ENCODE measurements around the gene TIMM17B.

TIMM17B gene

GRCh38 chrX:48909703-48910294 is 12.2 kb upstream of the TIMM17B start:
- no peak overlapping the region for H3K27ac ChIP-seq (ENCODE audit: insufficient read depth, low read length, poor library complexity, severe bottlenecking)
- H3K36me3 ChIP-seq (ENCODE audit: control insufficient read depth, insufficient read depth, low read length): peaks cover 17% of the 10 kb centered on the region
- no peak for DNase-seq
- H3K9me3 ChIP-seq (ENCODE audit: control insufficient read depth, low read length): no peaks in the 10 kb centered on the region
- H3K27me3 ChIP-seq (replicated peaks; ENCODE audit: control insufficient read depth, insufficient read depth, low read length, poor library complexity, severe bottlenecking): no peaks in the 10 kb centered on the region
- peaks cover 29% of the 10 kb centered on the region for H3K4me1 ChIP-seq (ENCODE audit: control insufficient read depth, insufficient read depth, low read length, poor library complexity, severe bottlenecking)
- no peak overlapping the region for H3K4me3 ChIP-seq (ENCODE audit: insufficient read depth, low read depth, low read length, poor library complexity, severe bottlenecking)

- no peaks in the 10 kb centered on the region for H3K27me3 ChIP-seq (replicated peaks; ENCODE audit: control insufficient read depth, insufficient read depth, low read length, poor library complexity, severe bottlenecking)
- H3K36me3 ChIP-seq (ENCODE audit: control insufficient read depth, insufficient read depth, low read length): peaks cover 10% of the 10 kb centered on the region
- no peak overlapping the region for H3K27ac ChIP-seq (ENCODE audit: insufficient read depth, low read length, poor library complexity, severe bottlenecking)
- no peak overlapping the region for H3K4me3 ChIP-seq (ENCODE audit: insufficient read depth, low read depth, low read length, poor library complexity, severe bottlenecking)
- no peaks in the 10 kb centered on the region for H3K9me3 ChIP-seq (ENCODE audit: control insufficient read depth, low read length)
- no peak for DNase-seq
- H3K4me1 ChIP-seq (ENCODE audit: control insufficient read depth, insufficient read depth, low read length, poor library complexity, severe bottlenecking): peaks cover 22% of the 10 kb centered on the region
Observed at GRCh38 chrX:48908600-48908999, 11.0 kb upstream of the TIMM17B start.

- no peak overlapping the region for H3K27ac ChIP-seq (ENCODE audit: insufficient read depth, low read length, poor library complexity, severe bottlenecking)
- H3K4me3 ChIP-seq (ENCODE audit: insufficient read depth, low read depth, low read length, poor library complexity, severe bottlenecking): no peak overlapping the region
- no peak for DNase-seq
- H3K36me3 ChIP-seq (ENCODE audit: control insufficient read depth, insufficient read depth, low read length): peaks cover 23% of the 10 kb centered on the region
- no peaks in the 10 kb centered on the region for H3K9me3 ChIP-seq (ENCODE audit: control insufficient read depth, low read length)
- H3K4me1 ChIP-seq (ENCODE audit: control insufficient read depth, insufficient read depth, low read length, poor library complexity, severe bottlenecking): no peaks in the 10 kb centered on the region
- no peaks in the 10 kb centered on the region for H3K27me3 ChIP-seq (replicated peaks; ENCODE audit: control insufficient read depth, insufficient read depth, low read length, poor library complexity, severe bottlenecking)
Observed at GRCh38 chrX:48905090-48905790, 7.7 kb upstream of the TIMM17B start.

- DNase-seq: no peak
- Histone ChIP-seq H3K27me3 (replicated peaks; ENCODE audit: control insufficient read depth, insufficient read depth, low read length, poor library complexity, severe bottlenecking) (no peaks in the 10 kb centered on the region), H3K4me1 (ENCODE audit: control insufficient read depth, insufficient read depth, low read length, poor library complexity, severe bottlenecking) (no peaks in the 10 kb centered on the region), H3K36me3 (ENCODE audit: control insufficient read depth, insufficient read depth, low read length) (peaks cover 23% of the 10 kb centered on the region), H3K27ac (ENCODE audit: insufficient read depth, low read length, poor library complexity, severe bottlenecking) (no peak overlapping the region), H3K4me3 (ENCODE audit: insufficient read depth, low read depth, low read length, poor library complexity, severe bottlenecking) (no peak overlapping the region), H3K9me3 (ENCODE audit: control insufficient read depth, low read length) (no peaks in the 10 kb centered on the region)
Observed at GRCh38 chrX:48904626-48905025, 7.1 kb upstream of the TIMM17B start.

GRCh38 chrX:48904180-48904579 is 6.6 kb upstream of the TIMM17B start:
- no peak for DNase-seq
- H3K27me3 ChIP-seq (replicated peaks; ENCODE audit: control insufficient read depth, insufficient read depth, low read length, poor library complexity, severe bottlenecking): no peaks in the 10 kb centered on the region
- peaks cover 26% of the 10 kb centered on the region for H3K36me3 ChIP-seq (ENCODE audit: control insufficient read depth, insufficient read depth, low read length)
- H3K4me1 ChIP-seq (ENCODE audit: control insufficient read depth, insufficient read depth, low read length, poor library complexity, severe bottlenecking): no peaks in the 10 kb centered on the region
- no peak overlapping the region for H3K27ac ChIP-seq (ENCODE audit: insufficient read depth, low read length, poor library complexity, severe bottlenecking)
- no peak overlapping the region for H3K4me3 ChIP-seq (ENCODE audit: insufficient read depth, low read depth, low read length, poor library complexity, severe bottlenecking)
- H3K9me3 ChIP-seq (ENCODE audit: control insufficient read depth, low read length): no peaks in the 10 kb centered on the region

- DNase-seq: no peak
Observed at GRCh38 chrX:48903290-48903689, 5.7 kb upstream of the TIMM17B start.

GRCh38 chrX:48902776-48903175 is 5.2 kb upstream of the TIMM17B start:
- Histone ChIP-seq H3K27ac (ENCODE audit: insufficient read depth, low read length, poor library complexity, severe bottlenecking) (no peak overlapping the region), H3K27me3 (replicated peaks; ENCODE audit: control insufficient read depth, insufficient read depth, low read length, poor library complexity, severe bottlenecking) (no peaks in the 10 kb centered on the region), H3K36me3 (ENCODE audit: control insufficient read depth, insufficient read depth, low read length) (peaks cover 26% of the 10 kb centered on the region), H3K4me1 (ENCODE audit: control insufficient read depth, insufficient read depth, low read length, poor library complexity, severe bottlenecking) (no peaks in the 10 kb centered on the region), H3K9me3 (ENCODE audit: control insufficient read depth, low read length) (no peaks in the 10 kb centered on the region), H3K4me3 (ENCODE audit: insufficient read depth, low read depth, low read length, poor library complexity, severe bottlenecking) (no peak overlapping the region)
- DNase-seq: no peak

More at GRCh38 chrX:48903290-48903689, 5.7 kb upstream of the TIMM17B start:
- Histone ChIP-seq H3K36me3 (ENCODE audit: control insufficient read depth, insufficient read depth, low read length) (peaks cover 26% of the 10 kb centered on the region), H3K4me3 (ENCODE audit: insufficient read depth, low read depth, low read length, poor library complexity, severe bottlenecking) (no peak overlapping the region), H3K27me3 (replicated peaks; ENCODE audit: control insufficient read depth, insufficient read depth, low read length, poor library complexity, severe bottlenecking) (no peaks in the 10 kb centered on the region), H3K4me1 (ENCODE audit: control insufficient read depth, insufficient read depth, low read length, poor library complexity, severe bottlenecking) (no peaks in the 10 kb centered on the region), H3K27ac (ENCODE audit: insufficient read depth, low read length, poor library complexity, severe bottlenecking) (no peak overlapping the region), H3K9me3 (ENCODE audit: control insufficient read depth, low read length) (no peaks in the 10 kb centered on the region)

GRCh38 chrX:48902135-48902534 is 4.6 kb upstream of the TIMM17B start:
- H3K36me3 ChIP-seq (ENCODE audit: control insufficient read depth, insufficient read depth, low read length): peaks cover 26% of the 10 kb centered on the region
- H3K27me3 ChIP-seq (replicated peaks; ENCODE audit: control insufficient read depth, insufficient read depth, low read length, poor library complexity, severe bottlenecking): no peaks in the 10 kb centered on the region
- H3K27ac ChIP-seq (ENCODE audit: insufficient read depth, low read length, poor library complexity, severe bottlenecking): no peak overlapping the region
- no peaks in the 10 kb centered on the region for H3K4me1 ChIP-seq (ENCODE audit: control insufficient read depth, insufficient read depth, low read length, poor library complexity, severe bottlenecking)
- H3K9me3 ChIP-seq (ENCODE audit: control insufficient read depth, low read length): no peaks in the 10 kb centered on the region
- no peak for DNase-seq
- no peak overlapping the region for H3K4me3 ChIP-seq (ENCODE audit: insufficient read depth, low read depth, low read length, poor library complexity, severe bottlenecking)

GRCh38 chrX:48901069-48901468 is 3.5 kb upstream of the TIMM17B start:
- no peak for DNase-seq
- peaks cover 26% of the 10 kb centered on the region for H3K36me3 ChIP-seq (ENCODE audit: control insufficient read depth, insufficient read depth, low read length)
- peaks cover 5% of the 10 kb centered on the region for H3K4me1 ChIP-seq (ENCODE audit: control insufficient read depth, insufficient read depth, low read length, poor library complexity, severe bottlenecking)
- no peaks in the 10 kb centered on the region for H3K27me3 ChIP-seq (replicated peaks; ENCODE audit: control insufficient read depth, insufficient read depth, low read length, poor library complexity, severe bottlenecking)
- H3K27ac ChIP-seq (ENCODE audit: insufficient read depth, low read length, poor library complexity, severe bottlenecking): no peak overlapping the region
- H3K9me3 ChIP-seq (ENCODE audit: control insufficient read depth, low read length): no peaks in the 10 kb centered on the region
- H3K4me3 ChIP-seq (ENCODE audit: insufficient read depth, low read depth, low read length, poor library complexity, severe bottlenecking): no peak overlapping the region

- Histone ChIP-seq H3K27ac (ENCODE audit: insufficient read depth, low read length, poor library complexity, severe bottlenecking) (no peak overlapping the region), H3K4me1 (ENCODE audit: control insufficient read depth, insufficient read depth, low read length, poor library complexity, severe bottlenecking) (peaks cover 5% of the 10 kb centered on the region), H3K4me3 (ENCODE audit: insufficient read depth, low read depth, low read length, poor library complexity, severe bottlenecking) (no peak overlapping the region), H3K36me3 (ENCODE audit: control insufficient read depth, insufficient read depth, low read length) (peaks cover 21% of the 10 kb centered on the region), H3K9me3 (ENCODE audit: control insufficient read depth, low read length) (no peaks in the 10 kb centered on the region), H3K27me3 (replicated peaks; ENCODE audit: control insufficient read depth, insufficient read depth, low read length, poor library complexity, severe bottlenecking) (no peaks in the 10 kb centered on the region)
- DNase-seq: no peak
Observed at GRCh38 chrX:48899078-48899410, 1.5 kb upstream of the TIMM17B start.
